IMR-90 (cell line): ENCODE data around the gene FAM163B. TPM values are rescaled to one million over a fixed set of nuclear protein-coding genes. Genes with fewer than 3 reads are reported as not detected.

ENCODE experiments used
- ATAC-seq: fragments of 200-7000 bp; cut with Tn5 transposase; 2 replicates; pipeline ENCODE4 v1.9.1; 2020; ENCODE audit warnings: low read depth, mild to moderate bottlenecking, moderate library complexity
- BruUV-seq: library from RNA; stranded (reverse); fragments of 400-500 nt; replicated peaks from 2 replicates; lab custom pipeline; 2021; lab: Mats Ljungman, UMichigan
- CTCF ChIA-PET: fragments of 300-600 bp; formaldehyde crosslinking; extraction: SDS; loops from one replicate; lab custom pipeline; 2021; ENCODE audit warnings: antibody characterized with exemption; lab: Yijun Ruan, JAX
- POLR2A ChIA-PET: fragments of 300-600 bp; sonication (Branson Sonifier 250); formaldehyde crosslinking; loops from one replicate; lab custom pipeline; 2022; ENCODE audit warnings: antibody characterized with exemption; ENCODE audit not compliant: unreplicated experiment; lab: Charles Lee
- DNase-seq: peaks from one replicate; pipeline ENCODE4 v3.0.0; 2013
- H2AFZ ChIP-seq: replicated peaks from 2 replicates; pipeline ENCODE3; 2013; ENCODE audit warnings: low read length, mild to moderate bottlenecking; ENCODE audit not compliant: poor library complexity
- H2AK5ac ChIP-seq: 2 replicates; pipeline ENCODE4 v1.6.1; 2013; ENCODE audit warnings: low read depth, low read length, inconsistent platforms
- H2AK9ac ChIP-seq: replicated peaks from 2 replicates; pipeline ENCODE3; 2013; ENCODE audit warnings: mild to moderate bottlenecking, low read depth, low read length, moderate library complexity; ENCODE audit not compliant: poor library complexity
- H2BK120ac ChIP-seq: 2 replicates; pipeline ENCODE4 v1.6.1; 2013; ENCODE audit warnings: low read depth, low read length, inconsistent platforms
- H2BK15ac ChIP-seq: 3 replicates; pipeline ENCODE4 v1.6.1; 2013; ENCODE audit warnings: low read depth, low read length, inconsistent platforms
- H2BK20ac ChIP-seq: 2 replicates; pipeline ENCODE4 v1.6.1; 2013; ENCODE audit warnings: low read depth, mild to moderate bottlenecking, inconsistent platforms, low read length, moderate library complexity
- H2BK5ac ChIP-seq: 2 replicates; pipeline ENCODE4 v1.6.1; 2013; ENCODE audit warnings: mild to moderate bottlenecking, low read depth, low read length, inconsistent platforms; ENCODE audit not compliant: poor library complexity, severe bottlenecking
- H3K14ac ChIP-seq: replicated peaks from 2 replicates; pipeline ENCODE4 v1.6.1; 2013; ENCODE audit warnings: low read depth, low read length, inconsistent platforms
- H3K18ac ChIP-seq: 2 replicates; pipeline ENCODE4 v1.6.1; 2013; ENCODE audit warnings: low read depth, low read length, control low read depth
- H3K23ac ChIP-seq: 2 replicates; pipeline ENCODE4 v1.6.1; 2013; ENCODE audit warnings: low read depth, low read length, inconsistent platforms
- H3K27ac ChIP-seq: 2 replicates; pipeline ENCODE4 v1.5.1; 2013; ENCODE audit warnings: mild to moderate bottlenecking, control low read depth, low read length; ENCODE audit not compliant: insufficient read depth
- H3K27me3 ChIP-seq: 2 replicates; pipeline ENCODE4 v1.6.1; 2013; ENCODE audit warnings: low read length; ENCODE audit not compliant: control insufficient read depth, insufficient read depth
- H3K36me3 ChIP-seq: 2 replicates; pipeline ENCODE4 v1.6.1; 2013; ENCODE audit warnings: low read length, mixed read lengths; ENCODE audit not compliant: control insufficient read depth, insufficient read depth
- H3K4ac ChIP-seq: 2 replicates; pipeline ENCODE4 v1.6.1; 2013; ENCODE audit warnings: low read depth, low read length, inconsistent platforms
- H3K4me1 ChIP-seq: 2 replicates; pipeline ENCODE4 v1.6.1; 2013; ENCODE audit warnings: low read length, mixed read lengths; ENCODE audit not compliant: control insufficient read depth, insufficient read depth
- H3K4me2 ChIP-seq: 2 replicates; pipeline ENCODE4 v1.6.1; 2013; ENCODE audit warnings: low read depth, mild to moderate bottlenecking, control low read depth, low read length, moderate library complexity
- H3K4me3 ChIP-seq: 2 replicates; pipeline ENCODE4 v1.5.1; 2013; ENCODE audit warnings: low read depth, mild to moderate bottlenecking, control low read depth, low read length, moderate library complexity; ENCODE audit not compliant: insufficient read depth
- H3K56ac ChIP-seq: 2 replicates; pipeline ENCODE4 v1.6.1; 2013; ENCODE audit warnings: low read length, inconsistent platforms; ENCODE audit not compliant: insufficient read depth; ENCODE audit errors: extremely low read depth
- H3K79me1 ChIP-seq, 2 experiments: 2 replicates each; pipeline ENCODE4 v1.6.1; 2013; ENCODE audit warnings: low read length in 2 of 2, inconsistent platforms in 1 of 2, low read depth in 1 of 2
- H3K9ac ChIP-seq: 2 replicates; pipeline ENCODE4 v1.6.1; 2013; ENCODE audit warnings: low read depth, low read length, control low read depth
- H3K9me1 ChIP-seq: 2 replicates; pipeline ENCODE4 v1.6.1; 2013; ENCODE audit warnings: low read length, inconsistent platforms; ENCODE audit not compliant: insufficient read depth
- H3K9me3 ChIP-seq: 2 replicates; pipeline ENCODE4 v1.6.1; 2013; ENCODE audit warnings: low read length; ENCODE audit not compliant: control insufficient read depth, insufficient read depth
- H4K20me1 ChIP-seq: 2 replicates; pipeline ENCODE4 v1.6.1; 2013; ENCODE audit warnings: low read length, inconsistent platforms; ENCODE audit not compliant: insufficient read depth
- H4K5ac ChIP-seq: 2 replicates; pipeline ENCODE4 v1.6.1; 2013; ENCODE audit warnings: mild to moderate bottlenecking, low read depth, low read length, control low read depth
- H4K8ac ChIP-seq, 2 experiments: 2 replicates each; pipeline ENCODE4 v1.6.1; 2013; ENCODE audit warnings: low read depth in 2 of 2, low read length in 2 of 2, control low read depth in 1 of 2, inconsistent platforms in 1 of 2
- H4K91ac ChIP-seq: 2 replicates; pipeline ENCODE4 v1.6.1; 2013; ENCODE audit warnings: low read depth, low read length, inconsistent platforms; ENCODE audit not compliant: insufficient read depth
- BHLHE40 ChIP-seq: fragments of 150-350 bp; IDR thresholded peaks from 2 replicates; pipeline ENCODE4 v1.6.1; 2016; ENCODE audit warnings: mild to moderate bottlenecking, low read depth, low read length
- CEBPB ChIP-seq: IDR thresholded peaks from 2 replicates; pipeline ENCODE4 v1.6.1; 2012; ENCODE audit warnings: low read depth, low read length, improper control_type of control experiment
- CHD1 ChIP-seq: IDR thresholded peaks from 2 replicates; pipeline ENCODE4 v1.6.1; 2012; ENCODE audit warnings: low read depth, low read length, improper control_type of control experiment
- FOS ChIP-seq: fragments of 150-350 bp; IDR thresholded peaks from 2 replicates; pipeline ENCODE4 v1.6.1; 2016; ENCODE audit warnings: low read depth, low read length
- MAFK ChIP-seq: IDR thresholded peaks from 2 replicates; pipeline ENCODE4 v1.6.1; 2012; ENCODE audit warnings: low read depth, low read length, improper control_type of control experiment
- MAZ ChIP-seq: IDR thresholded peaks from 2 replicates; pipeline ENCODE4 v1.6.1; 2012; ENCODE audit warnings: low read depth, mild to moderate bottlenecking, low read length, improper control_type of control experiment, moderate library complexity, borderline replicate concordance
- MXI1 ChIP-seq: IDR thresholded peaks from 2 replicates; pipeline ENCODE4 v1.6.1; 2012; ENCODE audit warnings: low read depth, mild to moderate bottlenecking, low read length, moderate library complexity, borderline replicate concordance
- NFE2L2 ChIP-seq: fragments of 150-350 bp; IDR thresholded peaks from 2 replicates; pipeline ENCODE4 v1.6.1; 2016; ENCODE audit warnings: low read depth, mild to moderate bottlenecking, low read length
- POLR2A ChIP-seq: IDR thresholded peaks from 2 replicates; pipeline ENCODE4 v1.6.1; 2012; ENCODE audit warnings: mild to moderate bottlenecking, low read depth, low read length
- RAD21 ChIP-seq: IDR thresholded peaks from 2 replicates; pipeline ENCODE4 v1.6.1; 2012; ENCODE audit warnings: low read length, improper control_type of control experiment
- RCOR1 ChIP-seq: IDR thresholded peaks from 2 replicates; pipeline ENCODE4 v1.6.1; 2012; ENCODE audit warnings: mild to moderate bottlenecking, low read length, improper control_type of control experiment; ENCODE audit not compliant: insufficient replicate concordance
- WGBS, 2 experiments: methylation state at CpG; one replicate each; pipeline versions ENCODE4 v1.1.5 to v1.1.7; 2013; ENCODE audit warnings: missing lambda C conversion rate in 2 of 2; ENCODE audit not compliant: insufficient read length in 1 of 2; ENCODE audit errors: extremely low coverage in 2 of 2; 5-methylcytosine and 5-hydroxymethylcytosine counted together
- dilution Hi-C: fragments of 300-500 bp; cut with HindIII; formaldehyde crosslinking; loops from one replicate; pipeline ENCODE4 v1.14.3; 2018; ENCODE audit warnings: low sequenced_read_pairs; ENCODE audit not compliant: unreplicated experiment
- in situ Hi-C: fragments of 300-500 bp; cut with MboI; formaldehyde crosslinking; loops from 3 replicates; pipeline ENCODE4 v1.14.3; 2019; ENCODE audit warnings: low sequenced_read_pairs, inconsistent platforms, mixed read lengths
- intact Hi-C: fragments of 100-400 bp; cut with micrococcal nuclease; formaldehyde crosslinking; loops from 2 replicates; pipeline ENCODE4 v1.10.0; 2022
- polyA plus RNA-seq, 3 experiments: library from polyadenylated mRNA; depleted of rRNA; stranded (reverse); fragments of >200 nt; gene quantifications; 2 replicates each; pipeline ENCODE4 v1.2.3, GENCODE V29; 2012; ENCODE audit warnings: low replicate concordance in 1 of 3
- total RNA-seq: library from RNA; depleted of rRNA; stranded (reverse); fragments of >200 nt; gene quantifications from 2 replicates; pipeline ENCODE4 v1.2.3, GENCODE V29; 2012
- TF ChIP-seq, protein P1 (sequence below): fragments of 150-350 bp; IDR thresholded peaks from 2 replicates; pipeline ENCODE4 v1.6.1; 2017; ENCODE audit warnings: mild to moderate bottlenecking, antibody characterized with exemption, low read length, low read depth
- TF ChIP-seq, protein P2 (sequence below): fragments of 150-350 bp; IDR thresholded peaks from 2 replicates; pipeline ENCODE4 v1.6.1; 2016; ENCODE audit warnings: low read depth, mild to moderate bottlenecking, low read length, moderate library complexity, borderline replicate concordance
- TF ChIP-seq, protein P3 (sequence below): conservative IDR thresholded peaks from 2 replicates; pipeline ENCODE4 v1.5.1; 2012; ENCODE audit warnings: mild to moderate bottlenecking, low read depth, low read length, improper control_type of control experiment

Gene FAM163B
- total and polyA plus RNA-seq, 2 of the 4 experiments (the other 2 are of a cell fraction) = not detected

DNA sequence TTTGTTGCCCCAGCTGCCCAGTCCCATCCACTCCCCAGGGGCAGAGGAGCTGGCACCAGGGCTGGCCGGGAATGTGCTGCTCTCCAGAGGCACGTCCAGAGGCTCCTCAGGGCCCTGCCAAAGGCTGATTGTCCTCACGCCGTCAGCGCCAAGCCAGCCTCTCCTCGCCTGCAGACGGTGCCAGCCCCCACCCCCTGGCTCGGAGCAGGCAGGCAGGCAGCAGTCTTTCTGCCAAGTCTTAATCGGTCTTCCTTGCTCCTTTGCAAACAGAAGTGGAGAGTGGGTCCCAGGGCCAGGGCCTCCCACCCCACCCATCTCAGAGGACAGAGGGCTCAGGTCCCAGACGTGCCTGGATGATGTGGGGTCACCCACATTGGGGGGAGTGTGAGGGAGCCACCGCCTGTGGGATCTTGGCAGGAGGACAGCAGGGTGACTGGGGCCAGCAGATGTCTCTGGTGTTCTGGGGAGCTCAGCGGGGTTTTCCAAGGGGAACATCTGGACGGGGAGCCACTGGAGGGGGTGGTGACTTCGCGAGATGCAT is 36.3 kb downstream of the FAM163B start:
- Histone ChIP-seq H4K20me1 (no peaks in the 10 kb centered on the region), H2BK20ac (no peak overlapping the region), H3K79me1 (no peaks in the 10 kb centered on the region), H3K56ac (no peak overlapping the region), H3K4me1 (no peaks in the 10 kb centered on the region), H2BK120ac (no peak overlapping the region), H3K4ac (no peak overlapping the region), H2AK5ac (no peak overlapping the region), H2BK15ac (no peak overlapping the region), H2BK5ac (no peak overlapping the region), H3K27ac (no peak overlapping the region), H3K9ac (no peak overlapping the region), H3K9me3 (no peaks in the 10 kb centered on the region), H4K8ac (no peak overlapping the region), H4K5ac (no peak overlapping the region), H3K4me3 (no peak overlapping the region), H3K36me3 (no peaks in the 10 kb centered on the region), H3K18ac (no peak overlapping the region), H3K9me1 (no peaks in the 10 kb centered on the region), H2AFZ (no peak overlapping the region), H4K91ac (no peak overlapping the region), H3K23ac (no peak overlapping the region), H2AK9ac (no peak overlapping the region), H3K14ac (no peak overlapping the region), H3K27me3 (peaks cover 46% of the 10 kb centered on the region), H3K4me2 (no peak overlapping the region)
- in situ Hi-C loops = no loop called here
- dilution Hi-C loops = no loop called here
- no TSS peak for BruUV-seq
- TF ChIP-seq NFE2L2 = no peak
- TF ChIP-seq RAD21 = no peak
- TF ChIP-seq CEBPB = no peak
- TF ChIP-seq, protein P1, sequence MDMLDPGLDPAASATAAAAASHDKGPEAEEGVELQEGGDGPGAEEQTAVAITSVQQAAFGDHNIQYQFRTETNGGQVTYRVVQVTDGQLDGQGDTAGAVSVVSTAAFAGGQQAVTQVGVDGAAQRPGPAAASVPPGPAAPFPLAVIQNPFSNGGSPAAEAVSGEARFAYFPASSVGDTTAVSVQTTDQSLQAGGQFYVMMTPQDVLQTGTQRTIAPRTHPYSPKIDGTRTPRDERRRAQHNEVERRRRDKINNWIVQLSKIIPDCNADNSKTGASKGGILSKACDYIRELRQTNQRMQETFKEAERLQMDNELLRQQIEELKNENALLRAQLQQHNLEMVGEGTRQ = no peak
- TF ChIP-seq CHD1 = no peak
- TF ChIP-seq POLR2A = no peak
- TF ChIP-seq, protein P2, sequence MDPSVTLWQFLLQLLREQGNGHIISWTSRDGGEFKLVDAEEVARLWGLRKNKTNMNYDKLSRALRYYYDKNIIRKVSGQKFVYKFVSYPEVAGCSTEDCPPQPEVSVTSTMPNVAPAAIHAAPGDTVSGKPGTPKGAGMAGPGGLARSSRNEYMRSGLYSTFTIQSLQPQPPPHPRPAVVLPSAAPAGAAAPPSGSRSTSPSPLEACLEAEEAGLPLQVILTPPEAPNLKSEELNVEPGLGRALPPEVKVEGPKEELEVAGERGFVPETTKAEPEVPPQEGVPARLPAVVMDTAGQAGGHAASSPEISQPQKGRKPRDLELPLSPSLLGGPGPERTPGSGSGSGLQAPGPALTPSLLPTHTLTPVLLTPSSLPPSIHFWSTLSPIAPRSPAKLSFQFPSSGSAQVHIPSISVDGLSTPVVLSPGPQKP = no peak
- no peak for TF ChIP-seq FOS
- TF ChIP-seq RCOR1 = no peak
- no peak for TF ChIP-seq MAFK
- TF ChIP-seq MXI1 = no peak
- TF ChIP-seq MAZ = no peak
- TF ChIP-seq, protein P3, sequence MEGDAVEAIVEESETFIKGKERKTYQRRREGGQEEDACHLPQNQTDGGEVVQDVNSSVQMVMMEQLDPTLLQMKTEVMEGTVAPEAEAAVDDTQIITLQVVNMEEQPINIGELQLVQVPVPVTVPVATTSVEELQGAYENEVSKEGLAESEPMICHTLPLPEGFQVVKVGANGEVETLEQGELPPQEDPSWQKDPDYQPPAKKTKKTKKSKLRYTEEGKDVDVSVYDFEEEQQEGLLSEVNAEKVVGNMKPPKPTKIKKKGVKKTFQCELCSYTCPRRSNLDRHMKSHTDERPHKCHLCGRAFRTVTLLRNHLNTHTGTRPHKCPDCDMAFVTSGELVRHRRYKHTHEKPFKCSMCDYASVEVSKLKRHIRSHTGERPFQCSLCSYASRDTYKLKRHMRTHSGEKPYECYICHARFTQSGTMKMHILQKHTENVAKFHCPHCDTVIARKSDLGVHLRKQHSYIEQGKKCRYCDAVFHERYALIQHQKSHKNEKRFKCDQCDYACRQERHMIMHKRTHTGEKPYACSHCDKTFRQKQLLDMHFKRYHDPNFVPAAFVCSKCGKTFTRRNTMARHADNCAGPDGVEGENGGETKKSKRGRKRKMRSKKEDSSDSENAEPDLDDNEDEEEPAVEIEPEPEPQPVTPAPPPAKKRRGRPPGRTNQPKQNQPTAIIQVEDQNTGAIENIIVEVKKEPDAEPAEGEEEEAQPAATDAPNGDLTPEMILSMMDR = no peak
- TF ChIP-seq BHLHE40 = no peak
- intact Hi-C loops = no loop called here
- WGBS, 2 experiments = no CpG with 5 or more reads among the region's 15 CpGs
- DNase-seq (no peak), ATAC-seq (peak; percentile 56)
- ChIA-PET CTCF (no interaction called here), POLR2A (no interaction called here)
